Prostate gland (tissue), 2 donors: ENCODE measurements around the gene SHROOM3.

Experiments
- POLR2A ChIP-seq: fragments of 450-650 bp; IDR thresholded peaks from one replicate; pipeline ENCODE4 v1.6.1; 2016; ENCODE audit warnings: antibody characterized with exemption, mild to moderate bottlenecking
- TF ChIP-seq, protein P1 (sequence below), 4 experiments: fragments of 200-600 bp in 2 of 4; fragments of 450-650 bp in 2 of 4; sonication (generic) in 2 of 4; IDR thresholded peaks; 1 replicate in 3 of 4; 2 replicates in 1 of 4; pipeline ENCODE4 v1.5.1; 2016 to 2019; ENCODE audit warnings: antibody characterized with exemption in 4 of 4, mild to moderate bottlenecking in 2 of 4, moderate library complexity in 2 of 4

DNA sequence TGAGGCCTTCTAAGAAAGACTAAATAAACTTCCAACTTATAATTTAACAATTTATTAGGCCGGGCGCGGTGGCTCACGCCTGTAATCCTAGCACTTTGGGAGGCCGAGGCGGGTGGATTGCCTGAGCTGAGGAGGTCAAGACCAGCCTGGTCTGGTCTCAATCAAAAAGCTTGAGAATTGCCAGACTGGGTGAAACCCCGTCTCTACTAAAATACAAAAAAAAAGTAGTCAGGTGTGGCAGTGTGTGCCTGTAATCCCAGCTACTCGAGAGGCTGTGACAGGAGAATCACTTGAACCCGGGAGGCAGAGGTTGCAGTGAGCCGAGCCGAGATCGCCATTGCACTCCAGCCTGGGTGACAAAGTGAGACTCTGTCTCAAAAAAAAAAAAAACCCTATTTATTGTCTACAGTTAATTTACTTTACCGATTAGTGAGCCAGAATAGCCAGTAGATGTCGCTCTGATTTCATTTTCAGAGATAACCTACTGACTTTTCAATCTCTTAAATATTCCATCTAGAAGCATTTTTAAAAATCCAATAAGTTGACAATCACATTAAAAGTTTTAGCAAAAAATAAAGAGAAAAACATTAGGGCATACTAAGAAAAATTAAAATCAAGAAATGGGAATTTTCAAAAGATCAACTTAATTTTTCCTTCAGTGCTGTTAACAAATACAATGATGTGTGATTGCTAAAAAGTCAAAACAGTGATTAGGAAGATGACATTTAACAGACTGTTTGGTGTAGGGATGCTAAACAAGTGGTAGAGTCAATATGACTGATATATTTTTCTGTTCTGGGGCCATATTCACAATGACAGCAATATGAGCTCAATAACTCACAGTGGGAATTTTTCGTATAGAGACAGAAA is 4.3 kb upstream of the SHROOM3 start:
- TF ChIP-seq, protein P1, sequence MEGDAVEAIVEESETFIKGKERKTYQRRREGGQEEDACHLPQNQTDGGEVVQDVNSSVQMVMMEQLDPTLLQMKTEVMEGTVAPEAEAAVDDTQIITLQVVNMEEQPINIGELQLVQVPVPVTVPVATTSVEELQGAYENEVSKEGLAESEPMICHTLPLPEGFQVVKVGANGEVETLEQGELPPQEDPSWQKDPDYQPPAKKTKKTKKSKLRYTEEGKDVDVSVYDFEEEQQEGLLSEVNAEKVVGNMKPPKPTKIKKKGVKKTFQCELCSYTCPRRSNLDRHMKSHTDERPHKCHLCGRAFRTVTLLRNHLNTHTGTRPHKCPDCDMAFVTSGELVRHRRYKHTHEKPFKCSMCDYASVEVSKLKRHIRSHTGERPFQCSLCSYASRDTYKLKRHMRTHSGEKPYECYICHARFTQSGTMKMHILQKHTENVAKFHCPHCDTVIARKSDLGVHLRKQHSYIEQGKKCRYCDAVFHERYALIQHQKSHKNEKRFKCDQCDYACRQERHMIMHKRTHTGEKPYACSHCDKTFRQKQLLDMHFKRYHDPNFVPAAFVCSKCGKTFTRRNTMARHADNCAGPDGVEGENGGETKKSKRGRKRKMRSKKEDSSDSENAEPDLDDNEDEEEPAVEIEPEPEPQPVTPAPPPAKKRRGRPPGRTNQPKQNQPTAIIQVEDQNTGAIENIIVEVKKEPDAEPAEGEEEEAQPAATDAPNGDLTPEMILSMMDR (IDR thresholded peaks at IDR 0.05): peak in 3 of 4 experiments; percentile 62 to 70 (median 67)
- no peak for TF ChIP-seq POLR2A
